ENCODE data around the gene N4BP2L2. TPM values are rescaled to one million over a fixed set of nuclear protein-coding genes. Genes with fewer than 3 reads are reported as not detected.
A peak's percentile ranks its signal among the peaks of the same experiment; 100 is the strongest.
"Not testable (repeated sequence)": the region's sequence is repeated elsewhere in the genome, so short reads cannot be mapped to it uniquely, and the experiment has no call there.

N4BP2L2 gene
- 220 TPM for total RNA-seq

DNA sequence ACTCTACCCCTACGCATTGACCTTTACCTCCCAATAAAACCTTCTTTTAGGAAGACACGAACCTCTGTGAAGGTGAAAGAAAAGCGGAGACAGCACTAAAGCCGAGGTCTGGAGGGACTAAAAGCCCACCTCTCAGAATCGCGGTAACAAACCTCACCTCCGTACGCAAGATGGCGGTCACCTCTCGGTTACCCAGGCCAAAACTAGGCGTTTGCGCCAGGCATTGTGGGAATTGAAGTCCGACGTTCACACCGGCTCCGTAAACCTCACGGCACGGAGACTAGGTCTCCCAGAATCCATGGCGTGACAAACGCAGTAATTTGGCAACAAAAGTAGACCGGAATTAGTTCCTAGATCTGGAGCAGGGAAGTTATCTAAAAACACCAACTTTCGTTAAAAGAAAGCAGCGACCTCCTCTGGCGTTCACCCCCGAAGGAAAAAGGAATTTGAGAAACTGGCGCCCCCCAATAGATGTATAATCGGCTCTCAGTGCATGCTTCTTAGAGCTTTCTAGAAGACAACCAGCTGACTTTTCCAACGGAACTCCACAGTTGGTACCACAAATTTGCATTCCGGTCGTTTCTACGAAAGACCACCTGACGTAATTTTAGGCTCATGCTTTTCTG lies at the start of gene N4BP2L2:
N4BP2L2 (minus strand) TSS at position 175 of the 626 bp plus-strand sequence. CDS start 1,768 bp downstream, outside the sequence.
- Histone ChIP-seq H3K4me1 (ENCODE audit: insufficient read depth, low read length) (peaks cover 33% of the 10 kb centered on the region), H3K4me3 (ENCODE audit: low read length) (peak within 1 kb of the TSS; percentile 93), H3K27me3 (ENCODE audit: insufficient read depth, low read length) (no peaks in the 10 kb centered on the region), H3K9me3 (ENCODE audit: low read depth, low read length) (no peaks in the 10 kb centered on the region)

DNA sequence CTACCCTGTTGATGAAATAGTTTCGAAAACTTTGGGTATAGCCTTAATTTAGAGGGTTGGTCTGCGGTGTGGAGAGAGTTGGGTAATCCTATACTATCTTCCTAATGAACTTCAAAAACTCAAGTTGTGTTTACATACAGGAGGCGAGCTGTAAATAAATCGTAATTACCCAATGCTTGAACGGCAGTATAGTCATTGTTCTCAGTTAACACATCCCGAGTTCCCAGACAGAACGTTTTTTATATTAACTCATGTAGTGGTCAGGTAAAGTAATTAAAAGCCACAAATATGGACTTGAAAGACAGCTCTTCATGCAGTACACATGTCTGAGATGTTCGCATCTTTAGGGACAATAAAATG lies 49.2 kb upstream of the N4BP2L2 start:
- Histone ChIP-seq H3K4me1 (ENCODE audit: insufficient read depth, low read length) (peaks cover 27% of the 10 kb centered on the region), H3K4me3 (ENCODE audit: low read length) (peak overlapping the region; percentile 91), H3K27me3 (ENCODE audit: insufficient read depth, low read length) (no peaks in the 10 kb centered on the region), H3K9me3 (ENCODE audit: low read depth, low read length) (no peaks in the 10 kb centered on the region)

DNA sequence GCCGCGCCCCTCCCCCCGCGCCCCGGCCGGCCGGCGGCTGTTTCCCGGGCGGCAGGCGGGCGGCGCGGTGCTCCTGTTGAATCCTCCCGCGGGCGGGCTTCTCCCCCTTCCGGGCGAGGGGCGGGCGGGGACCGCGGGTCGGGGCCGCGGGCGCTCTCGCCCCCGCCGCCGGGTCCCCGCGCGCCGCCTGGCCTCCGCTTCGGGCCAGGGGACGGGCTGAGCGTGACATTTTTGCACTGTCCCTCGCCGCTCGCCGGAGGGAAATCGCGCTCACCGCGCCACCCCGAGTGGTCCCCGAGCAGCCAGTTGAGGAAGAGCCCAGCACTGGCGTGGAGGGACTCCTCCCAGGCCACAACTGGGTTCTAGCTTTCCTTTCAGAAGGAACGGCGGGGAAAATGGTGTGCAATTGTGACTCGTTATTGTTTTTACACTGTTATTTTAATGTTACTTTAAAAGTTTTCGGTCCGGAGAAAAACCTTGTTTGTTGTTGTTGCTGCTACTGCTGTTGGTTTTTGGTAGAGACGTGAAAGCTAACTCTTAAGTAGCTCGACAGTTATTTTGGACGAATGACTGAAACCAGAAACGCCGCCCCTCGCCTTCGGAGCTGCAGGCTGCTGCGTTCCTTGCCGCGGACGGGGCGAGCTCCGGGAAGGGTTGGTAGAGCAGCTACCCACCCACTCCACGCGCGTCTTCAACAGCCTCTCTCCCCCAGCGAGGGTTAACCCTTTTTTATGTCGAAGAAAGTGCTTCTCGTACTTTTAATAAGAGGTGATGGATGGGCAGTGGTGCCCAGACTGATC lies 48.6 kb upstream of the N4BP2L2 start:
- Histone ChIP-seq H3K9me3 (ENCODE audit: low read depth, low read length) (no peaks in the 10 kb centered on the region), H3K4me1 (ENCODE audit: insufficient read depth, low read length) (peaks cover 27% of the 10 kb centered on the region), H3K27me3 (ENCODE audit: insufficient read depth, low read length) (no peaks in the 10 kb centered on the region), H3K4me3 (ENCODE audit: low read length) (peak overlapping the region; percentile 91)

DNA sequence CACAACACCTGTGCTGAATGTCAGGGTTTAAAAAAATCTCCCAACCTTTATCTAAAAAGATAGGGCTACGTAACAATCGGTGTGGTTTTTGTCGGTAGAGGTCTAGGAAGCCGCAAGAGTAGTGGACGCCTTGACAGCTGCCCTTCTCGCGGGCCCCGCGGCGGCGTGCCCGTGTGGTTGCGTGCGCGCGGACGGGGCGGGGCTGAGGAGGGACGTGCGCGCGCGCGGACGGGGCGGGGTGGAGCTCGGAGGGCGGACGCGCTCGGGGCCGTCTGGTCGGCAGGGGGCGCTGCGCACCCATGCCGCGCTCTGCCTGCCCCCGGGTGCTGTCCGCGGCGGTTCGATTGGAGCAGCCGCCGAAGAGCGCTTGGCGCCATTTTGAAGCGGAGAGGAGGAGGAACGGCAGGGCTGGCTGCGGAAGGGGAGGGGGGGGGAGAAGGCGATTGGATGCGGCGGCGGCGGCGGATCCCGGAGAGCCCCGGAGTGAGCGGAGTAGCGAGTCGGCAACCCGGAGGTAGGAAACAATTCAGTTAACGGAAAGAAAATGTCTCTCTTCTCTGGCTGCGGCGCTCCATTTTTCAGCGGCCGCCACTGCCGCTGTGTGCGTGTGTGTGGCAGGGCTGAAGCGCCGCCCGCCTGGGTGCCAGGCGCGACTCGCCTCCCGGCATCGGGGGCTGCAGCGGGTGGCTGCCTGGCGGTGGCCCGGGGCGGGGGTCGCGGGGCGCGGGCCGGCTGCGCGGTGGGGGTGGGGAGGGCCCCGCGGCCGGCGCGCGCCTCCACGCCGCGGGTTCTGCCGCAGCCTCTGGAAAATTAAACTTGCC lies 47.7 kb upstream of the N4BP2L2 start, which contains the start of gene PDS5B:
PDS5B (plus strand) TSS at position 373 of the 821 bp plus-strand sequence. CDS start 62,321 bp downstream, outside the sequence.
- Histone ChIP-seq H3K27me3 (ENCODE audit: insufficient read depth, low read length) (no peaks in the 10 kb centered on the region), H3K4me3 (ENCODE audit: low read length) (peak within 1 kb of the TSS; percentile 91), H3K4me1 (ENCODE audit: insufficient read depth, low read length) (peaks cover 27% of the 10 kb centered on the region), H3K9me3 (ENCODE audit: low read depth, low read length) (no peaks in the 10 kb centered on the region)

DNA sequence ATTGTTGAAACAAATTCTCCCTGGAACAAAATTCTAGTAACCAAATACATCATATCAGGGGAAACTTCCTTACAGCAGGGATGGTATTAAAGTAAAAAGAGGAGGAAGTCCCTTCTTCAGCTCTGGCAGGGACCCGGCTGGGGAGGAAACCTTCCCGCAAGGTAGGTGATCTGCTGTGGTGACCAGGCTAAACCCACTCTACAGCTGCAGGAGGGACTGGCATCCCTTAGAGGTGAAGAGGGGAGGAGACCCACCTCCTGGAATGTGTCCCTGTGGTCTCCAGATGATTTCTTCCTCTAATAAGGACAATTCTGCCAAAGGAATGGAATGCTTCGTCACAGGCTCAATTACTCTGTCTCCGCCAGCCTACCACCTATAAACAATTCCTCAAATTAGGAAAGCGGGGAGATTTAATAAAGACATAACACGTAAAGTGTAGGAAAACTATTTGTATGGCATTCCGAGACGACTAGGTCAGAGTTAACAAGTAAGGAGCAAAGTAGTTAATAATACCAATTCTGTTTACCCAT lies 47.0 kb upstream of the N4BP2L2 start:
- Histone ChIP-seq H3K9me3 (ENCODE audit: low read depth, low read length) (no peaks in the 10 kb centered on the region), H3K4me1 (ENCODE audit: insufficient read depth, low read length) (peaks cover 27% of the 10 kb centered on the region), H3K4me3 (ENCODE audit: low read length) (peak overlapping the region; percentile 40), H3K27me3 (ENCODE audit: insufficient read depth, low read length) (no peaks in the 10 kb centered on the region)

DNA sequence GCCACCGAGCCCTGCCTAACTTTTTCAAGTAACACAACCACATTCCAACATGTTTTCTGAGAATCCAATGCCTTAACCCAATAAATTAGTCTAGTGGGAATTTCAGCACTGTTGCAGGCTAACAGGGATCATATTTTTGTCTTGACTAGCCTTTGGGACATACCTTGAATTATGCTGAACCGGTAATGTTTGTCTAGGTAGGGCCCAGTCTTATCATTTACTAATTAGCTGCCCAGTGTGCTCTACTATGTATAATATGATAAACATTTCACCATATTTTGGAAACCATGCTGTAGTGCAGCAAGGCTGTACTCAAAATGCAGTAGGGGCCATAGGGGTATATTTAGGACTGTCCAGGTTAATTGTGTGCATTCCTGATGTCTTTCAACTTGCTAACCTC lies 44.4 kb upstream of the N4BP2L2 start:
- H3K9me3 ChIP-seq (ENCODE audit: low read depth, low read length), result no peaks in the 10 kb centered on the region
- peaks cover 14% of the 10 kb centered on the region for H3K4me1 ChIP-seq (ENCODE audit: insufficient read depth, low read length)
- no peaks in the 10 kb centered on the region for H3K27me3 ChIP-seq (ENCODE audit: insufficient read depth, low read length)
- no peak overlapping the region for H3K4me3 ChIP-seq (ENCODE audit: low read length)

DNA sequence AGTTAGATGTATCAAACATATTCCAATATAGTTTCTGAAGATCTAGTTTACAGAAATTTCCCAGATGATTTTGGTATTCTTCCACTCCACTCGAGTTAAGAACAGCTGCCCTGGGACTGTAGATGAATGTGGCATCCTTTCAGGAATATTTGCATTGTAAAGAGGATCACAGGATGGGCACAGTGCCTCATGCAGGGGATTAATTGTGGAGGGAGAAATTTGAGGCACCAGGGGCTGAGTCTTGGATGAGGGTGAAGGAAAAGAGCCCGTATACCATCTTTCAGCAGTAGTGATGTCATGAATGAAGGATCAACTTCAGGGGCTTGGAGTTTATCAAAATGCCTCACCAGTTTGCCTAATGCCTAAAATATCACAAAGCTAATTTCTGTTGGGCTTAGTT lies 43.7 kb upstream of the N4BP2L2 start:
- Histone ChIP-seq H3K9me3 (ENCODE audit: low read depth, low read length) (peaks cover 3% of the 10 kb centered on the region), H3K27me3 (ENCODE audit: insufficient read depth, low read length) (no peaks in the 10 kb centered on the region), H3K4me3 (ENCODE audit: low read length) (no peak overlapping the region), H3K4me1 (ENCODE audit: insufficient read depth, low read length) (peaks cover 8% of the 10 kb centered on the region)

DNA sequence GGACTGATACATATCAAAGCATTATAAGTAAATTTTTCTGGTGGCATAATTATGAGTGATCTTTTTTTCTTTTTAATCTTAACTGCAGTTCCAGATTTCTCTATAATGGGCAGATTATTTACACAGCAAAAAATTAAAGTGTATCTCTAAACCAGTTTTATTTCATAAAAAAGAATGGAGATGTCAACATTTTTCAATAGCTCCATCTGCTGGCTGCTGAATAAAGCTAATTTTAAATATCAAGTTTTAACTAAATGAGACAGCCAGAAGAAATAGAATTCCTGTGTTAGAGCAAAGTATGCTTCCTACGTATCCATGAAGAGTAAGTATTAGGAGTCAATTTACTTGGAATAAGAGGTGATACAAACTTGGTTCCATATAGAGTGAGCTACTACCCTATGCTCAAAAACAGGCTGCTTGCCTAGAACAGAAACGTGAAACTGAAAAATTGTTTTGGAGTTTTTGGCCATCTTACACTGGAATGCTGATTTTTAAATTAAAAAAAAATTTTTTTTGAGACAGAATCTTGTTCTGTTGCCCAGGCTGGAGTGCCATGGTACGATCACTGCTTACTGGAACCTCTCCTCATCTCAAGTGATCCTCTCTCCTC lies 42.7 kb upstream of the N4BP2L2 start:
- peaks cover 8% of the 10 kb centered on the region for H3K4me1 ChIP-seq (ENCODE audit: insufficient read depth, low read length)
- H3K4me3 ChIP-seq (ENCODE audit: low read length), result no peak overlapping the region
- H3K27me3 ChIP-seq (ENCODE audit: insufficient read depth, low read length), result no peaks in the 10 kb centered on the region
- peaks cover 4% of the 10 kb centered on the region for H3K9me3 ChIP-seq (ENCODE audit: low read depth, low read length)

DNA sequence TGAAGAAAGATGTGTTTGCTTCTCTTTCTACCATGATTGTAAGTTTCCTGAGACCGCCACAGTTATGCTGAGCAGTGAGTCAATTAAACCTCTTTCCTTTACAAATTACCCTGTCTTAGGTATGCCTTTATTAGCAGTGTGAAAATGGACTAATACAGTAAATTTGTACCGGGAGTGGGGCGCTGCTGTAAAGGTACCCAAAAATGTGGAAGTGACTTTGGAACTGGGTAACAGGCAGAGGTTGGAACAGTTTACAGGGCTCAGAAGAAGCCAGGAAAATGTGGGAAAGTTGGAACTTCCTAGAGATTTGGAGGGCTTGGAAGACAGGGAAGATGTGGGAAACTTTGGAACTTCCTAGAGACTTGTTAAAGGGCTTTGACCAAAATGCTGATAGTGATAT lies 38.4 kb upstream of the N4BP2L2 start:
- peaks cover 4% of the 10 kb centered on the region for H3K9me3 ChIP-seq (ENCODE audit: low read depth, low read length)
- no peak overlapping the region for H3K4me3 ChIP-seq (ENCODE audit: low read length)
- no peaks in the 10 kb centered on the region for H3K27me3 ChIP-seq (ENCODE audit: insufficient read depth, low read length)
- H3K4me1 ChIP-seq (ENCODE audit: insufficient read depth, low read length), result no peaks in the 10 kb centered on the region

DNA sequence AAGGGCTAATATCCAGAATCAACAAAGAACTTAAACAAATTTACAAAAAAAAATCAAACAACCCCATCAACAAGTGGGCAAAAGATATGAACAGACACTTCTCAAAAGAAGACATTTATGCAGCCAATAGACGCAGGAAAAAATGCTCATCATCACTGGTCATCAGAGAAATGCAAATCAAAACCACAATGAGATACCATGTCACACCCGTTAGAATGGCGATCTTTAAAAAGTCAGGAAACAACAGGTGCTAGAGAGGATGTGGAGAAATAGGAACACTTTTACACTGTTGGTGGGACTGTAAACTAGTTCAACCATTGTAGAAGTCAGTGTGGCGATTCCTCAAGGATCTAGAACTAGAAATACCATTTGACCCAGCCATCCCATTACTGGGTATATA lies 37.1 kb upstream of the N4BP2L2 start:
- H3K4me3 ChIP-seq (ENCODE audit: low read length); H3K9me3 ChIP-seq (ENCODE audit: low read depth, low read length); H3K27me3 ChIP-seq (ENCODE audit: insufficient read depth, low read length); H3K4me1 ChIP-seq (ENCODE audit: insufficient read depth, low read length): not testable (repeated sequence)

DNA sequence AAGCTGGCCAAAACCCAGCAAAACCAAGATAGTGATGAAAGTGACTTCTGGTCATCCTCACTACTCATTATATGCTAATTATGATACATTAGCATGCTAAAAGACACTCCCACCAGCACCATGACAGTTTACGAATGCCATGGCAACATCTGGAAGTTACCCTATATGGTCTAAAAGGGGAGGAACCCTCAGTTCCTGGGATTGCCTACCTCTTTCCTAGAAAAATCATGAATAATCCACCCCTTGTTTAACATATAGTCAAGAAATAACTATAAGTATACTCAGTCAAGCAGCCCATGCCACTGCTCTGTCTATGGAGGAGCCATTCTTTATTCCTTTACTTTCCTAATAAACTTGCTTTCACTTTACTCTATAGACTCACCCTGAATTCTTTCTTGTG lies 22.2 kb upstream of the N4BP2L2 start:
- H3K4me3 ChIP-seq (ENCODE audit: low read length), result not testable (repeated sequence)

DNA sequence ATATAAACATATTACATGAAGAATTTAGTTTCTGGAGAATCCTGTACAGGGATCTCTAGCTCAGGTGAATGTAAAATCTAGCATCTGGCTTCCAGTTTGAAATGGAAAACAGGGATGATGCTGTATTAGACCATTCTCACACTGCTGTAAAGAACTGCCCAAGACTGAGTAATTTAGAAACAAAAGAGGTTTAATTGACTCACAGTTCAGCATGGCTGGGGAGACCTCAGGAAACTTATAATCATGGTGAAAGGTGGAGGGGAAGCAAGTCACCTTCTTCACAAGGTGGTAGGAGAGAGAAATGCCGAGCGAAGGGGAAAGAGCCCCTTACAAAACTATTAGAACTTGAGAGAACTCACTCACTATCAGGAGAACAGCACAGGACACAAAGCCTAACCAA lies 17.0 kb upstream of the N4BP2L2 start:
- no peaks in the 10 kb centered on the region for H3K9me3 ChIP-seq (ENCODE audit: low read depth, low read length)
- H3K4me3 ChIP-seq (ENCODE audit: low read length), result no peak overlapping the region
- no peaks in the 10 kb centered on the region for H3K27me3 ChIP-seq (ENCODE audit: insufficient read depth, low read length)
- H3K4me1 ChIP-seq (ENCODE audit: insufficient read depth, low read length), result no peaks in the 10 kb centered on the region

More for the DNA sequence above, 22.2 kb upstream of the N4BP2L2 start:
- not testable (repeated sequence) for H3K4me1 ChIP-seq (ENCODE audit: insufficient read depth, low read length); H3K9me3 ChIP-seq (ENCODE audit: low read depth, low read length); H3K27me3 ChIP-seq (ENCODE audit: insufficient read depth, low read length)

DNA sequence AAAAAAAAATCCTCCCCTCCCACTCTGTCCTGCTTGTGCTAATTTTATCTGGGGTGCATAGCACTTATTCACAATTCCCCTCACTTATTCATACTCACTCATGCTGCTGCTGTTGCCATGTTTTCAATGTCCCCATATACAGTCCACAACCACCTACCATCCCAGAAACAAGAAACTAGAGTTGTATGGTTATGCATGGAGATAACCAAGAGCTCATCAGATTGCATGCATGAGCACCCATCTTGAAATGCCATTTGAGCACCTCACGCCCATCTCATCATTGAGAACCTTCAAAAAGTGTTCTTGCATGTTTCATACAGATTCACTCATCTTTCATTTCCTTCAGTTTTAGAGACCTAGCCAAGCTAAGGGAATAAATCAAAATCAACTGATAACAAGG lies 15.1 kb upstream of the N4BP2L2 start:
- peaks cover 9% of the 10 kb centered on the region for H3K4me1 ChIP-seq (ENCODE audit: insufficient read depth, low read length)
- no peak overlapping the region for H3K4me3 ChIP-seq (ENCODE audit: low read length)
- no peaks in the 10 kb centered on the region for H3K9me3 ChIP-seq (ENCODE audit: low read depth, low read length)
- no peaks in the 10 kb centered on the region for H3K27me3 ChIP-seq (ENCODE audit: insufficient read depth, low read length)

DNA sequence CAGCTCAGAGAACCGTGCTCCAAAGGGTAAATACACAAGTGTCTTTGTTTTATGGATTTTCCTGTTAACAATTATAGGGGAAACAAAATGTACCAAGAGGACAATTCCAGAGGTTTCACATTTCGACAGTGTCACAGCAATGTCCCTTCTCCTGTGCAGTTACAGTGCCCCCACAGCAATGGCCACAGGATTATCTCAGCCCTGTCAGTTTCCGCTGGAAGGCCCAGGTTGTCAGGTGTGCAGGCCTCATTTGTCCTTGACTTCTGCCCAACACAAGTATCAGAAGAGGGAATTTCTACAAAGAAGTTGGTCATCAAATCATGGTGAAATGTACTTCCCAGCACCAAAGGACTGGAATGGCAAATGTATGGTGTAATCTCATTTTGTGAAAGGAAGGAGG lies 11.2 kb upstream of the N4BP2L2 start:
- Histone ChIP-seq H3K4me3 (ENCODE audit: low read length) (no peak overlapping the region), H3K9me3 (ENCODE audit: low read depth, low read length) (no peaks in the 10 kb centered on the region), H3K4me1 (ENCODE audit: insufficient read depth, low read length) (peaks cover 16% of the 10 kb centered on the region), H3K27me3 (ENCODE audit: insufficient read depth, low read length) (no peaks in the 10 kb centered on the region)
